Ovary (tissue), 9 donors: ENCODE measurements around the gene ALDOA. TPM values are rescaled to one million over a fixed set of nuclear protein-coding genes. Genes with fewer than 3 reads are reported as not detected.
"Not testable (repeated sequence)": the region's sequence is repeated elsewhere in the genome, so short reads cannot be mapped to it uniquely, and the experiment has no call there.

ENCODE experiments used
- DNase-seq, 5 donors: peaks; one replicate each; pipeline ENCODE4 v3.0.0-alpha.2; 2019 to 2020
- H3K27ac ChIP-seq, 2 donors: fragments of 200-600 bp; one replicate each; pipeline versions ENCODE4 v1.5.1 to v1.8.0; 2019 to 2022
- H3K27me3 ChIP-seq: fragments of 200-600 bp; one replicate; pipeline ENCODE4 v1.8.0; 2022
- H3K36me3 ChIP-seq: fragments of 200-600 bp; sonication (generic); one replicate; pipeline ENCODE4 v1.5.1; 2019
- H3K4me1 ChIP-seq: one replicate; pipeline ENCODE4 v1.8.1; 2013; ENCODE audit warnings: mild to moderate bottlenecking, moderate library complexity; ENCODE audit not compliant: insufficient read depth
- H3K4me3 ChIP-seq: fragments of 200-600 bp; sonication (generic); one replicate; pipeline ENCODE4 v1.5.1; 2017
- H3K9me3 ChIP-seq, 2 donors: fragments of 200-600 bp in 1 of 2; sonication (generic) in 1 of 2; one replicate each; pipeline versions ENCODE4 v1.5.1 to v1.8.1; 2013 to 2019; ENCODE audit warnings: mild to moderate bottlenecking in 1 of 2, moderate library complexity in 1 of 2
- EP300 ChIP-seq: sonication (generic); formaldehyde crosslinking; IDR thresholded peaks from one replicate; pipeline ENCODE4 v1.6.1; 2017; ENCODE audit warnings: antibody characterized with exemption
- POLR2A ChIP-seq: fragments of 450-650 bp; IDR thresholded peaks from one replicate; pipeline ENCODE4 v1.6.1; 2017; ENCODE audit warnings: antibody characterized with exemption, mild to moderate bottlenecking, moderate library complexity
- WGBS, 3 donors: extraction: QIAGEN DNeasy Blood & Tissue Kit in 1 of 3; methylation state at CpG; one replicate each; pipeline versions ENCODE4 v1.1.5 to v1.1.7; 2013 to 2017; 5-methylcytosine and 5-hydroxymethylcytosine counted together
- intact Hi-C, 4 donors: fragments of 100-400 bp; cut with DNase I; formaldehyde crosslinking; loops; one replicate each; pipeline versions ENCODE4 v1.11.0 to v1.15.1; 2022 to 2023
- polyA plus RNA-seq, 2 donors: library from polyadenylated mRNA; stranded (reverse); fragments of 200-250 nt in 1 of 2; fragments of 350-450 nt in 1 of 2; fragmentation: Illumina TruSeq in 1 of 2; extraction: RNeasy Lipid Tissue Mini Kit (QIAGEN cat#74804) in 1 of 2; gene quantifications; one replicate each; pipeline ENCODE4 v1.2.3, GENCODE V29; 2013 to 2014
- total RNA-seq, 7 donors: library from RNA; depleted of rRNA in 2 of 7; stranded (reverse); fragments of >200 nt in 2 of 7; fragmentation: NEBNext Ultra II Directional in 3 of 7; extraction: Animal tissue kit (Norgen Biotek cat#: 25700) in 3 of 7; gene quantifications; one replicate each; pipeline versions ENCODE4 v1.1.0 to v1.2.4, GENCODE V29; 2016 to 2023
- TF ChIP-seq, protein P1 (sequence below), 3 donors: fragments of 450-650 bp in 2 of 3; fragments of 200-600 bp in 1 of 3; IDR thresholded peaks; one replicate each; pipeline versions ENCODE4 v1.5.1 to v1.8.0; 2016 to 2022; ENCODE audit warnings: antibody characterized with exemption in 3 of 3, mild to moderate bottlenecking in 1 of 3
- donor health status: DM: no; HTN: no; CAD: no; lungs with moderate emphysema.
- donor health status: DM: no; HTN: no; CAD: no.
- donor health status: Bipolar disorder and iron deficiency.
- donor health status: DM: yes; HTN: yes; CAD: no.
- donor health status: DM: no; HTN: no; CAD: no.
- donor health status: DM: yes; HTN: yes; CAD: no.

ALDOA gene
- total and polyA plus RNA-seq, 9 donors, result 252 to 1,259 (median 835) TPM

DNA sequence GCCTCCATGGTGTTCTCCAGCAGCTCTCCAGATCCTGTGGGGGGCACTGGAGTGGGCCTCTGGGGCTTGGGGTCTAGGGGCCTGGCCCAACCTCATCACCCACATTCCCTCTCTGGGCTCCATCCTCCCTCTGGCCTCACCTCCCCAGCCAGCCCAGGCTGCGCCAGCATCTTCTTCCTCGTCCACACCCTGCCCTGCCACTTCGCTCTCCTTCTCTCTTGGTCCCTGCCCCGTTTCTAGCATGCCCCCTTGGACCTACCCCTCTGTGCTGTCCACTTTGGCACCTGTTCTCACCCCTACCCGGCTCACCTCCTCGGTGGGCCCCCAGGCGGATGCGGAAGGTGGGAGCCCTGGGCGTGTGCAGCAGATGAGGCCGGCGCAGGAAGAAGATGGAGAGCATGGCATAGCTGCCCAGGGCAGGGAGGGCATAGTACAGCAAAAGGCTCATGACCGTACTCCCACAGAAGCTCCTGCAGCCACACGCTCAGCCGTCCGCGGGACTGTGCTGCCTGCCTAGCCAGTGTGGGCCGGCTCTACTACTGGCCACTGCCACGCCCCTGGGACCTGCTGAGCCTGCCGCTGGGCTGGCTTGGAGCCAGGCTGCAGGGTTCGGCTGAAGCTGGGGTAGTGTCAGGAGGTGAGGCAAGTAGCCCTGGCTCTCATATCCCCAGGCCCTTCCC lies 47.6 kb downstream of the ALDOA start, which contains the start of gene GDPD3:
Gene GDPD3, minus strand, starts transcription at position 507 of the 680 bp plus-strand sequence. Its CDS starts 59 bp downstream, at position 448.
- Histone ChIP-seq H3K27me3 (no peaks in the 10 kb centered on the region), H3K9me3 (no peaks in the 10 kb centered on the region), H3K4me1 (no peaks in the 10 kb centered on the region), H3K27ac (no peak within 1 kb of the TSS), H3K4me3 (no peak within 1 kb of the TSS), H3K36me3 (no peaks in the 10 kb centered on the region)
- TF ChIP-seq, protein P1, sequence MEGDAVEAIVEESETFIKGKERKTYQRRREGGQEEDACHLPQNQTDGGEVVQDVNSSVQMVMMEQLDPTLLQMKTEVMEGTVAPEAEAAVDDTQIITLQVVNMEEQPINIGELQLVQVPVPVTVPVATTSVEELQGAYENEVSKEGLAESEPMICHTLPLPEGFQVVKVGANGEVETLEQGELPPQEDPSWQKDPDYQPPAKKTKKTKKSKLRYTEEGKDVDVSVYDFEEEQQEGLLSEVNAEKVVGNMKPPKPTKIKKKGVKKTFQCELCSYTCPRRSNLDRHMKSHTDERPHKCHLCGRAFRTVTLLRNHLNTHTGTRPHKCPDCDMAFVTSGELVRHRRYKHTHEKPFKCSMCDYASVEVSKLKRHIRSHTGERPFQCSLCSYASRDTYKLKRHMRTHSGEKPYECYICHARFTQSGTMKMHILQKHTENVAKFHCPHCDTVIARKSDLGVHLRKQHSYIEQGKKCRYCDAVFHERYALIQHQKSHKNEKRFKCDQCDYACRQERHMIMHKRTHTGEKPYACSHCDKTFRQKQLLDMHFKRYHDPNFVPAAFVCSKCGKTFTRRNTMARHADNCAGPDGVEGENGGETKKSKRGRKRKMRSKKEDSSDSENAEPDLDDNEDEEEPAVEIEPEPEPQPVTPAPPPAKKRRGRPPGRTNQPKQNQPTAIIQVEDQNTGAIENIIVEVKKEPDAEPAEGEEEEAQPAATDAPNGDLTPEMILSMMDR (IDR thresholded peaks at IDR 0.05), result no peak
- no peak for TF ChIP-seq POLR2A
- no peak for TF ChIP-seq EP300
- peak in 2 of 5 donors; percentile 40 to 54 for DNase-seq
- intact Hi-C loops, result no loop called here
- 68 to 77% (median 69%) methylated on average over 20 of the region's 20 CpGs for WGBS, 3 donors

DNA sequence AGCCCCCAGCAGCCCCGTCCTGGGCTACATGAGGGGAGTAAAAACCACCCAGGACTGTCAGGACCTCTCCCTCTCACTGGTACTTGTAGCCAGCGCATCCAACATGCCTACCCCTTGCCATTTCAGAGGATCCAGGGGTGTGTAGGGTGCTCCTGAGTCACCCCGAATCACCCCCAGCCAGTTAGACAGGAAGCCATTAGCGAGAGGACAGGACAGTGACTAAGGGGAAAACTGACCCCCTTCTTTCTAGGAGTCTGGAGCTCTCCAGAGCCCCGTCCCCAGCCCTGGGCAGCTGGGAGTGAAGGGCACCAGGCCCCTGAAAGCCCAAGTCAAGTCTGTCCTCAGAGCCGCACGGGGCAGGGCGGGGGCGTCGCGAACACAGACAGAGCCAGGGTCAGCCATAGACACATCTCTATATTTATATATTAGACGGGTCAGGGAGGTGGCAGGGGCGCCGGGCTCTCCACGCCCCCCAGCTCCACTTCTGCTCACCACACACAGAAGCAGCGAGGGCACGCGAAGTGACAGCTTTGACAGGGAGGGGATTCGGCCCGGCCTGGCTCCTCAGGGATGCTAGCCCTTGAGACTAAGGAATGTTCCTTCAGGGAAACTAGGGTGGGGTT lies 48.3 kb downstream of the ALDOA start:
- WGBS, 3 donors, result 80 to 86% (median 82%) methylated on average over 18 to 20 of the region's 20 CpGs
- intact Hi-C loops, result no loop called here
- DNase-seq, result no peak
- no peaks in the 10 kb centered on the region for H3K27me3 ChIP-seq
- TF ChIP-seq, protein P1 (IDR thresholded peaks at IDR 0.05), result no peak
- TF ChIP-seq POLR2A, result no peak
- no peak for TF ChIP-seq EP300
- H3K4me3 ChIP-seq, result no peak overlapping the region
- no peaks in the 10 kb centered on the region for H3K4me1 ChIP-seq
- no peaks in the 10 kb centered on the region for H3K36me3 ChIP-seq
- H3K9me3 ChIP-seq, result no peaks in the 10 kb centered on the region
- no peak overlapping the region for H3K27ac ChIP-seq

DNA sequence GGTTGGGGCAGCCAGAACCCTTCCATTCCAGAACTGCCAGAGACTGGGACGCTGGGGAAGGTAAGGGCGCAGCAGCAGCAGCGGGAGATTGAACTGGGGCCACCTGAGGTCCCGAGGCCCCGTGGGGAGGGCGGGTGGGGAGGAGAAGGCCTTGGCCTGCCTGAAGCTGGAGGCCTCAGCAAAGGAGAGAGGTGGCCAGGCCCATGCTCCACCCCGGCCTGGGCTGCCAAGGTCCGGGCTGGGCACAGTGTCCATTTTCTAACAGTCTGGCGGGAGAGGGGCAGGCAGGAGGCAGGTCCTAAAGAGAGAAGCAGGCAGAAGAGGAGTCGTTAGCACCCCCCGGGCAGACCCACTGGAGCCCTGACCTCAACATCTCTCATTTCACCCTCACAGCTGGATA lies 48.9 kb downstream of the ALDOA start:
- WGBS, 3 donors, result 59 to 64% (median 61%) methylated on average over 11 of the region's 11 CpGs
- H3K36me3 ChIP-seq, result no peaks in the 10 kb centered on the region
- DNase-seq, result no peak
- no peaks in the 10 kb centered on the region for H3K9me3 ChIP-seq
- no peaks in the 10 kb centered on the region for H3K27me3 ChIP-seq
- H3K4me3 ChIP-seq, result no peak overlapping the region
- no peak for TF ChIP-seq EP300
- TF ChIP-seq POLR2A, result no peak
- TF ChIP-seq, protein P1 (IDR thresholded peaks at IDR 0.05), result no peak
- no peaks in the 10 kb centered on the region for H3K4me1 ChIP-seq
- no peak overlapping the region for H3K27ac ChIP-seq
- intact Hi-C loops, result no loop called here

DNA sequence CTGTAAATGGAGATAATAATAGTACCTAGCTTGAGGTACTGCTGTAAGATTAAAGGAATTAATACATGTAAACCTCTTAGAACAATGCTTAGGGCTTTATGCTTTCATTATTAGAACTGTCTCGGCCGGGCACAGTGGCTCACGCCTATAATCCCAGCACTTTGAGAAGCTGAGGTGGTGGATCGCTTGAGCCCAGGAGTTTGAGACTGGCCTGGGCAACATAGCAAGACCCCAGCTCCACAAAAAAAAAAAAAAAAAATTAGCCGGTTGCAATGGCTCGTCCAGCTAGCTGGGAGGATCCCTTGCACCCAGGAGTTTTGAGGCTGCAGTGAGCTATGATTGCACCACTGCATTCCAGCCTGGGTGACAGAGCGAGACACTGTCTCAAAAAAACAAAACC lies 49.3 kb downstream of the ALDOA start:
- 86 to 90% (median 90%) methylated on average over 7 of the region's 7 CpGs for WGBS, 3 donors
- H3K4me3 ChIP-seq, H3K9me3 ChIP-seq, H3K27me3 ChIP-seq, DNase-seq, H3K4me1 ChIP-seq, H3K27ac ChIP-seq, intact Hi-C loops, H3K36me3 ChIP-seq: not testable (repeated sequence)

DNA sequence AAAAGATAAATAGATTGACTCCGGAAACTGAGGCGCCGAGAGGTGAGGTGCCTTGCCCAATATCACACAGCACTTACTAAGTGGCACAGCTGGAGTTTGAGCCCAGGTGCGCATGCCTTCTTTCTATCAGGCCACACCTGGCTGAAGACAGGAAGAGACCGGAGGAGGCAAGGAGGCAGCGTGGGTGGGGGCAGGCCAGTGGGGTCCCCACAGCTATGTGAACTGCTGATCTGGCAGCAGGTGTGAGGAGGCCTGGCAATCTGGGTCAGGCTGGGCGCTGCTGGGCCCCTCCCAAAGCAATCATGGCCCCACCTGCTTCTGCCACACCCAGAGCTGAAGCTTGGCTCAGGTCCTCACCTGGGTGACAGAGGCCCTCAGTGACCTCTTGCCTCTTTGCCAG lies 49.7 kb downstream of the ALDOA start:
- H3K27ac ChIP-seq, result no peak overlapping the region
- H3K36me3 ChIP-seq, result no peaks in the 10 kb centered on the region
- 92 to 96% (median 92%) methylated on average over 7 of the region's 7 CpGs for WGBS, 3 donors
- no peak for TF ChIP-seq POLR2A
- TF ChIP-seq EP300, result no peak
- TF ChIP-seq, protein P1 (IDR thresholded peaks at IDR 0.05), result no peak
- intact Hi-C loops, result no loop called here
- DNase-seq, result no peak
- no peaks in the 10 kb centered on the region for H3K9me3 ChIP-seq
- no peaks in the 10 kb centered on the region for H3K27me3 ChIP-seq
- H3K4me1 ChIP-seq, result no peaks in the 10 kb centered on the region
- no peak overlapping the region for H3K4me3 ChIP-seq
